SK-N-SH treated with all-trans-retinoic acid at 6 μM for 48 hours (cell line): Measurements from ENCODE around the gene HIF1AN.

ENCODE experiments used
- ATAC-seq: fragments of 200-7000 bp; cut with Tn5 transposase; 3 replicates; pipeline ENCODE4 v1.9.1; 2020; ENCODE audit warnings: mild to moderate bottlenecking, moderate library complexity
- ARNTL ChIP-seq: fragments of 450-650 bp; formaldehyde crosslinking; IDR thresholded peaks from 2 replicates; pipeline ENCODE4 v1.5.0; 2020; ENCODE audit warnings: low read depth, mild to moderate bottlenecking, moderate library complexity, borderline replicate concordance
- CREB5 ChIP-seq: fragments of 250-450 bp; sonication (Bioruptor Pico); IDR thresholded peaks from 2 replicates; pipeline ENCODE4 v1.5.1; 2020; ENCODE audit warnings: low read depth, mild to moderate bottlenecking, moderate library complexity
- CSDC2 ChIP-seq: fragments of 250-450 bp; sonication (Bioruptor Pico); IDR thresholded peaks from 2 replicates; pipeline ENCODE4 v1.5.0; 2020; ENCODE audit warnings: mild to moderate bottlenecking, moderate library complexity
- CSRNP3 ChIP-seq: fragments of 250-450 bp; sonication (Bioruptor Pico); IDR thresholded peaks from 2 replicates; pipeline ENCODE4 v1.5.1; 2021; ENCODE audit warnings: mild to moderate bottlenecking, moderate library complexity
- GLIS3 ChIP-seq: fragments of 250-450 bp; sonication (Bioruptor Pico); IDR thresholded peaks from 2 replicates; pipeline ENCODE4 v1.5.0; 2020; ENCODE audit warnings: mild to moderate bottlenecking, moderate library complexity
- ISL1 ChIP-seq: fragments of 250-450 bp; sonication (Bioruptor Pico); IDR thresholded peaks from 2 replicates; pipeline ENCODE4 v2.1.2; 2022; ENCODE audit warnings: mild to moderate bottlenecking, moderate library complexity
- OSR1 ChIP-seq: fragments of 250-450 bp; sonication (Bioruptor Pico); IDR thresholded peaks from 2 replicates; pipeline ENCODE4 v1.8.0; 2022; ENCODE audit warnings: moderate library complexity, mild to moderate bottlenecking, inconsistent platforms
- PATZ1 ChIP-seq: fragments of 250-450 bp; sonication (Bioruptor Pico); IDR thresholded peaks from 2 replicates; pipeline ENCODE4 v1.8.0; 2020; ENCODE audit warnings: mild to moderate bottlenecking, moderate library complexity, borderline replicate concordance
- POU6F1 ChIP-seq: fragments of 250-450 bp; sonication (Bioruptor Pico); IDR thresholded peaks from 2 replicates; pipeline ENCODE4 v1.8.0; 2021; ENCODE audit warnings: low read depth, mild to moderate bottlenecking, moderate library complexity, borderline replicate concordance
- PPARA ChIP-seq: fragments of 250-450 bp; sonication (Bioruptor Pico); IDR thresholded peaks from 2 replicates; pipeline ENCODE4 v1.5.0; 2020; ENCODE audit warnings: mild to moderate bottlenecking, borderline replicate concordance
- RARB ChIP-seq: fragments of 250-450 bp; sonication (Bioruptor Pico); IDR thresholded peaks from 2 replicates; pipeline ENCODE4 v1.8.0; 2021; ENCODE audit warnings: mild to moderate bottlenecking, moderate library complexity
- SNAI2 ChIP-seq: fragments of 250-450 bp; sonication (Bioruptor Pico); IDR thresholded peaks from 2 replicates; pipeline ENCODE4 v1.5.0; 2020; ENCODE audit warnings: mild to moderate bottlenecking, moderate library complexity
- TCF4 ChIP-seq: fragments of 250-450 bp; sonication (Bioruptor Pico); IDR thresholded peaks from 2 replicates; pipeline ENCODE4 v1.8.0; 2021; ENCODE audit warnings: mild to moderate bottlenecking, moderate library complexity, borderline replicate concordance
- TSHZ2 ChIP-seq: fragments of 250-450 bp; sonication (Bioruptor Pico); IDR thresholded peaks from 2 replicates; pipeline ENCODE4 v1.5.0; 2020; ENCODE audit warnings: mild to moderate bottlenecking, moderate library complexity
- ZC3H10 ChIP-seq: fragments of 250-450 bp; sonication (Bioruptor Pico); IDR thresholded peaks from 2 replicates; pipeline ENCODE4 v1.5.1; 2021; ENCODE audit warnings: mild to moderate bottlenecking, moderate library complexity
- ZFP30 ChIP-seq: fragments of 450-650 bp; formaldehyde crosslinking; IDR thresholded peaks from 2 replicates; pipeline ENCODE4 v1.5.0; 2022; ENCODE audit warnings: mild to moderate bottlenecking, moderate library complexity
- ZNF70 ChIP-seq: fragments of 450-650 bp; formaldehyde crosslinking; IDR thresholded peaks from 2 replicates; pipeline ENCODE4 v1.5.0; 2020; ENCODE audit warnings: mild to moderate bottlenecking, moderate library complexity
- ZNF8 ChIP-seq: fragments of 450-650 bp; formaldehyde crosslinking; IDR thresholded peaks from 2 replicates; pipeline ENCODE4 v1.5.0; 2020; ENCODE audit warnings: mild to moderate bottlenecking, moderate library complexity

HIF1AN gene

GRCh38 chr10:100586959-100587358, 51.2 kb downstream of the HIF1AN start:
- no peak for ATAC-seq
- no peak for TF ChIP-seq TCF4 (CRISPR knock-in tag)
- TF ChIP-seq ZC3H10 (CRISPR knock-in tag) = no peak
- TF ChIP-seq TSHZ2 (CRISPR knock-in tag) = no peak
- TF ChIP-seq CSRNP3 (CRISPR knock-in tag) = no peak
- no peak for TF ChIP-seq ARNTL
- no peak for TF ChIP-seq ISL1 (CRISPR knock-in tag)
- no peak for TF ChIP-seq ZFP30 (CRISPR knock-in tag)
- no peak for TF ChIP-seq GLIS3 (CRISPR knock-in tag)
- no peak for TF ChIP-seq RARB (CRISPR knock-in tag)
- no peak for TF ChIP-seq PPARA
- TF ChIP-seq ZNF8 = no peak
- TF ChIP-seq CSDC2 (CRISPR knock-in tag) = no peak
- no peak for TF ChIP-seq POU6F1 (CRISPR knock-in tag)
- TF ChIP-seq CREB5 = no peak
- TF ChIP-seq OSR1 (CRISPR knock-in tag) = no peak
- TF ChIP-seq SNAI2 (CRISPR knock-in tag) = no peak

GRCh38 chr10:100598166-100598565, 62.4 kb downstream of the HIF1AN start:
- TF ChIP-seq GLIS3 (CRISPR knock-in tag) (no peak), ISL1 (CRISPR knock-in tag) (no peak), SNAI2 (CRISPR knock-in tag) (no peak), RARB (CRISPR knock-in tag) (no peak), ZNF70 (CRISPR knock-in tag) (no peak), ZNF8 (no peak)

GRCh38 chr10:100600218-100600617, 64.5 kb downstream of the HIF1AN start:
- ATAC-seq = no peak
- TF ChIP-seq POU6F1 (CRISPR knock-in tag) (no peak), RARB (CRISPR knock-in tag) (no peak), ARNTL (no peak), CSDC2 (CRISPR knock-in tag) (no peak)

More at GRCh38 chr10:100598166-100598565, 62.4 kb downstream of the HIF1AN start:
- ATAC-seq = no peak

GRCh38 chr10:100607439-100607838, 71.7 kb downstream of the HIF1AN start:
- no peak for ATAC-seq
- TF ChIP-seq PATZ1 = no peak
- no peak for TF ChIP-seq ARNTL
- no peak for TF ChIP-seq CREB5
- no peak for TF ChIP-seq SNAI2 (CRISPR knock-in tag)
- TF ChIP-seq, all 23 proteins: peak for 0
